ENCODE results near the gene STK16.
"Not testable (repeated sequence)": the region's sequence is repeated elsewhere in the genome, so short reads cannot be mapped to it uniquely, and the experiment has no call there.

STK16 gene

GRCh38 chr2:219245148-219245898 lies at the start of gene STK16, which contains the start of gene GLB1L:
TSS of gene STK16 (plus strand) at chr2:219245479. CDS start at chr2:219246000, 521 bp downstream.
TSS of gene GLB1L (minus strand) at chr2:219245444. CDS start at chr2:219243573, 1,871 bp downstream.
- DNase-seq, result peak; percentile 95
- in situ Hi-C loops (cut with HindIII; ENCODE audit: low pct_ligation_motif_present, low pct_unique_long_range_greater_than_20kb, low sequenced_read_pairs), result no loop called here

- in situ Hi-C loops (cut with HindIII; ENCODE audit: low pct_ligation_motif_present, low pct_unique_long_range_greater_than_20kb, low sequenced_read_pairs), result no loop called here
Measured at GRCh38 chr2:219197388-219197787, 47.9 kb upstream of the STK16 start.

DNA sequence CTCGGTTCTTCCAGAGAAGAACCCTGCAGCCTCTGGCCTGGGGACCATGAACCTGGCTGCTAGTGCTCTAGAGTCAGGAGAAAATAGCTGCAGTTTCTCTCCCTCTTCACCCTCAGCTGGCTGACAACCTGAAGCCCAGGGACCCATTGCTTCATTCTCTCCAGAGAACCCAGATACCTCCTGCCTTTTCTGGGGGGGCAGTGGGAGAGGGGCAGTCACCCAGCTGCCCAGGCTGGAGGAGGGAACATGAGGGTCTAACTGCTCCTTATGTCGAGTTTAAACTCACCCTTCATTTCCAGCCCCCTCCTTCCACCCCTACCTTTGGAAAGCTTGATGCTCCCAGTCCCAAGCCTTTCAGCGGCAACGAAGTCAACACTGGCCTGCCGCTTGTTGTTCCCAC lies 46.3 kb upstream of the STK16 start:
- in situ Hi-C loops (cut with HindIII; ENCODE audit: low pct_ligation_motif_present, low pct_unique_long_range_greater_than_20kb, low sequenced_read_pairs), result no loop called here
- DNase-seq, result no peak

More at GRCh38 chr2:219197388-219197787, 47.9 kb upstream of the STK16 start:
- no peak for DNase-seq

GRCh38 chr2:219199470-219200211 lies 45.6 kb upstream of the STK16 start:
- in situ Hi-C loops (cut with HindIII; ENCODE audit: low pct_ligation_motif_present, low pct_unique_long_range_greater_than_20kb, low sequenced_read_pairs), result no loop called here
- no peak for DNase-seq

GRCh38 chr2:219200502-219201326 lies 44.6 kb upstream of the STK16 start:
- in situ Hi-C loops (cut with HindIII; ENCODE audit: low pct_ligation_motif_present, low pct_unique_long_range_greater_than_20kb, low sequenced_read_pairs); DNase-seq: not testable (repeated sequence)

GRCh38 chr2:219201331-219201730 lies 43.9 kb upstream of the STK16 start:
- in situ Hi-C loops (cut with HindIII; ENCODE audit: low pct_ligation_motif_present, low pct_unique_long_range_greater_than_20kb, low sequenced_read_pairs); DNase-seq: not testable (repeated sequence)

GRCh38 chr2:219204425-219205164 lies 40.7 kb upstream of the STK16 start:
- DNase-seq, result no peak
- in situ Hi-C loops (cut with HindIII; ENCODE audit: low pct_ligation_motif_present, low pct_unique_long_range_greater_than_20kb, low sequenced_read_pairs), result no loop called here

DNA sequence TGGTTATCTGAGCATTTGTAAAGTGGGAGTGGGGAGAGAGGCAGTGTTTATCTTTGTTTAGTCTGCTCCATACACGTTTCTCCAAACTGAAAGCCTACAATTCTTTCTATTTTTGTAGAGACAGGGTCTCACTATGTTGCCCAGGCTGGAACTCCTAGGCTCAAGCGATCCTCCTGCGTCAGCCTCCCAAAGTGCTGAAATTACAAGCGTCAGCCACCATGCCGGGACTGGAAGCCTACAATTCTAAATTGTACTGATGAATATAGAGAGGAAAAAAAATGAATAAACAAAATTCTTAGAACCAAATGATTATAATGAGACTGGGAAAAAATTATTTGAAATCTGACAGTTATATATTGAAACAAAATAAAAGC lies 40.1 kb upstream of the STK16 start:
- in situ Hi-C loops (cut with HindIII; ENCODE audit: low pct_ligation_motif_present, low pct_unique_long_range_greater_than_20kb, low sequenced_read_pairs), result no loop called here
- no peak for DNase-seq

GRCh38 chr2:219205981-219206327 lies 39.3 kb upstream of the STK16 start:
- DNase-seq, result no peak
- in situ Hi-C loops (cut with HindIII; ENCODE audit: low pct_ligation_motif_present, low pct_unique_long_range_greater_than_20kb, low sequenced_read_pairs), result no loop called here

DNA sequence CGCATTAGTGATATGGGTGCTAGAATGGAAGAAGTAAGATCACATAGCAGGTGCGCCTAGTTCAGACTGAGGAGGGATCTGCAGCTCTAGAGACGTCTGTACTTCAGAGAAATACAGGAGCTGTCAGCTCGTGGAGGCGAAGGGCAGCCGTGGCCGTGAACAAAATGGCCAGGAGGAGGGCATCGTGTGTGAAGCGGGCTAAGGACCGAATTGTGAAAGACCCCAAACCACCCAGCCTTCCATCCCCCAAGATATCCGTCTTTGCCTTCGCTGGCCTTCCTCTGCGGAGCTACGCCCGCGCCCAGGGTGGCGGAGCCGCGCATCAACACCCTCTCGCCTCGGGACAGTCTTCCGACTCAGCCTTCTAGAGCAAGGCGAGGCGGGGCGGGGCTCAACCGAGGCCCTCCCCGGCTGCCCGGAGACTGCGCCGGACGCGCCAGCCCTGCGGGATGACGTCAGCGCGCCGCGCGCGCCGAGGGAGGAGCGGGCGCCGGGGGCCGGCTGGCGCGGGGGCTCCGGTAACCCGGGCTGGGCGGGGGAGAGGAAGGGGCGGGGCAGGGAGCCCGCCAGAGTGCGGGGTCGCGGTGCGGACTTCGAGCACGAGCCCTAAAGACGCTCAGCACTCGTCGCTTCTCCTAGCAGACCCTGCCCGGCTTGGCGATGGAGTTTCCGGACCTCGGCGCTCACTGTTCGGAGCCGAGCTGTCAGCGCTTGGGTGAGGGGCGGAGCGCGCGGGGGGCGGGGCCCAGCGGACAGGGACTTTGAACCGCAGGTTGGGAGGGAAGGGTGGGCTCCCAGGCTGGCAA lies 38.7 kb upstream of the STK16 start, which contains the start of gene ZFAND2B:
ZFAND2B (plus strand) TSS at position 455 of the 806 bp plus-strand sequence; CDS start at position 661, 206 bp downstream.
- peak; percentile 96 for DNase-seq
- in situ Hi-C loops (cut with HindIII; ENCODE audit: low pct_ligation_motif_present, low pct_unique_long_range_greater_than_20kb, low sequenced_read_pairs), result no loop called here

- in situ Hi-C loops (cut with HindIII; ENCODE audit: low pct_ligation_motif_present, low pct_unique_long_range_greater_than_20kb, low sequenced_read_pairs), result no loop called here
- no peak for DNase-seq
Measured at GRCh38 chr2:219207134-219207883, 38.0 kb upstream of the STK16 start.

DNA sequence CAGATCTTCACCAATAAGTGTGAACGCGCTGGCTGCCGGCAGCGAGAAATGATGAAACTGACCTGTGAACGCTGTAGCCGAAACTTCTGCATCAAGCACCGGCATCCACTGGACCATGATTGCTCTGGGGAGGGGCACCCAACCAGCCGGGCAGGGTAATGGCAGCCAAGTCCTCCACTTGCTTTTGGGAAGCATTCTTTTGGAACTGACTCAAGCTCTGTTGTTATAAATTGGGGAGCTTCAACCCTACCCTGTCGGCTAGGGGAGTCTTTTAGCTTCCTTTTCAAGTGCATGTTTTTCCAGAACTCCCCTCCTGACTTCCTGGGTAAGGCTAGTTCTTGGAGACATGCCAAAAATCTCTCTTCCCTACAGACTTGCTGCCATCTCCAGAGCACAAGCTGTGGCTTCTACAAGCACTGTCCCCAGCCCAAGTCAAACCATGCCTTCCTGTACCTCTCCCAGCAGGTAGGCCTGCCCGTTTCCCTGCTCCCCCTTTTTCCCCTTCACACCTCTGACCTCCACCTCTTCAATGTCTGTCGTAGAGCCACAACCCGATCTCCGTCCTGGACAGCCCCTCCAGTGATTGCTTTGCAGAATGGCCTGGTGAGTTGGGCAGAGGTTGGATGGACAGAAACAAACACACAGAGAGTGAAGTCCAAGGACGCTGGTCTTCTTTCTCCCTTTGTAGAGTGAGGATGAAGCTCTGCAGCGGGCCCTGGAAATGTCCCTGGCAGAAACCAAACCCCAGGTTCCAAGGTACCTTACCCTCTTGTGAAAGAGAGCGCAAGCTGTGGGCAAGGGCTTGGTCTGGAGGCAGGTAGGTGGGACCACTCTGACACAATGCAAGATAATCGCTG lies 37.2 kb upstream of the STK16 start:
- DNase-seq, result peak; percentile 18
- in situ Hi-C loops (cut with HindIII; ENCODE audit: low pct_ligation_motif_present, low pct_unique_long_range_greater_than_20kb, low sequenced_read_pairs), result no loop called here

DNA sequence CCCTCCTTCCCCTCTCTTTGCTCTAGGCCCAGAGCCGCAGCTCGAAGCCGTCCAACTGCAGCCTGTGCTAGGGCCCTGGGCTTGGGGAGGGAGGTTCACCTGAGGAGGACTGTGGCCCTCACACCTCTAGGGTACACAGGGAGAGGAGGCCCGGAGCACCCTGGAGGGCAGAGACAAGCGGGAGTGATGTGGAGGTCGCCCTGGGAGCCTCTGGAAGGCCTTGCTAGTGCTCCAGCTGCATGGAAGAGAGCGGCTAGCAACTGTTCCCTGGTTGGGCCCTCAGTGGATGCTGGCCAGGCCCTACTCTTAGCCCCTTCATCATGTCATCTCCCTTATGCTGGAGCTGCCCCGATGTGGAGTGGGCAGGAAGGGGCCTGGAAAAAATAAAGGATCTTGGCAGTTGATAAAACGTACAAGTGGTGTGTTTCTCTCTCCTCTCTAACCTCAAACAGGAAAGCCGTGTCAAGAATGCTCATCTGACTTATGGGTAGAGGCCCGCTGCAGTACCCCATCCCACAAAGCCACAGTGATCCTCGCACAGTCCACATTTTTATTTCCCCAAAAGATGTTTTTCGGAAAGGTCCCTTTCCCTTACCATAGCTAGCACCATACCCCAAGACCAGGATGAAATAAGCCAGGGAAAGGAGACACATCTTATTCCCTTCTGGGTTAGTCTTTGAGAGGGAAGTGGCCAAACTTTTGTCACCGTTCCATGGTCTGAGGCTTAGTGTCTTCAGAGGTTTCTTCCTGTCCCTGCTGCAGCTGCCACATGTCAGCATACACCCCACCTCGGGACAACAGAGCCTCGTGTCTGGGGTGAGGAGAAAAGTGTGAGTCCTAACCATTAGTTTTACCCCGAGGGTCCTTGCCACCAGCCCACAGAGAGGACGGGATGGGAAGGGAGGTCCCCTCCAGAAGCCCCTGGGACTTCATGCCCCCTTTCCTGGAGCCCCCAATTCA lies 35.8 kb upstream of the STK16 start:
- no peak for DNase-seq
- in situ Hi-C loops (cut with HindIII; ENCODE audit: low pct_ligation_motif_present, low pct_unique_long_range_greater_than_20kb, low sequenced_read_pairs), result no loop called here

DNA sequence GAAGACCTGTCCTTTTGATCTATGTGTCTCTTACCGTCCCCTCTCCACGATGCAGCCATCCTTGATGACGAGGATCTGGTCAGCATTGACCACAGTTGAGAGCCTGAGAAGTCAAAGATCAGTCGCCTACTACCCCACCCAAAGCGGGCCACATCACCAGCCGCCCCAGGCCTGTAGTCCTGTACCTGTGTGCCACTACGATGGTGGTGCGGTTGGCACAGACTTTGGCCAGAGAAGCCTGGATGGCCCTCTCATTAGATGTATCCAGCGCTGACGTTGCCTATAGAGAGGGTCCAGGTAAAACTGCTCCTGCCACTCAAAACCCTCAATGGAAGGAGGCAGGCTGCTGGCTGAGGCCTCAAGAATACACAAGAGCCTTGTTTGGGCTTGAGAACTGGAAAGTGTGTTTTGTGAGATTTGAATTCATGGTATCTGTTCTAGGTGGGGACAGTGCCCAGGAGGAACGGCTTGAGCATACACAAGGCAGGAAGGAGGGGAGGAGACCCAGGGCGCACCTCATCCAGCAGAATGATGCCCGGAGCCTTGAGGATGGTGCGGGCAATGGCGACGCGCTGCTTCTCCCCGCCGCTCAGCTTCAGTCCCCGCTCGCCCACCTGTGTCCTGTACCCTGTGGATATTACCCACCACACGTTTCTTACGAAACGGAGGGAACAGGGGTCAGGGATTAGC lies 34.9 kb upstream of the STK16 start:
- no peak for DNase-seq
- in situ Hi-C loops (cut with HindIII; ENCODE audit: low pct_ligation_motif_present, low pct_unique_long_range_greater_than_20kb, low sequenced_read_pairs), result no loop called here
